Subcutaneous adipose tissue (tissue), 4 donors: ENCODE data around the gene LLGL1. TPM values are rescaled to one million over a fixed set of nuclear protein-coding genes. Genes with fewer than 3 reads are reported as not detected.

Experiments
- total RNA-seq, 4 donors: library from RNA; depleted of rRNA; stranded (reverse); fragments of >200 nt; gene quantifications; one replicate each; pipeline ENCODE4 v1.1.0, GENCODE V29; 2016
- TF ChIP-seq, protein P1 (sequence below): fragments of 450-650 bp; IDR thresholded peaks from one replicate; pipeline ENCODE4 v1.5.1; 2016; ENCODE audit warnings: low read depth, mild to moderate bottlenecking, control low read depth, antibody characterized with exemption, moderate library complexity

Gene LLGL1
- total RNA-seq, 4 donors from 2014 or later: 4.2 to 17.7 (median 13.6) TPM

GRCh38 chr17:18240449-18240848 is 15.0 kb downstream of the LLGL1 start:
- TF ChIP-seq, protein P1, sequence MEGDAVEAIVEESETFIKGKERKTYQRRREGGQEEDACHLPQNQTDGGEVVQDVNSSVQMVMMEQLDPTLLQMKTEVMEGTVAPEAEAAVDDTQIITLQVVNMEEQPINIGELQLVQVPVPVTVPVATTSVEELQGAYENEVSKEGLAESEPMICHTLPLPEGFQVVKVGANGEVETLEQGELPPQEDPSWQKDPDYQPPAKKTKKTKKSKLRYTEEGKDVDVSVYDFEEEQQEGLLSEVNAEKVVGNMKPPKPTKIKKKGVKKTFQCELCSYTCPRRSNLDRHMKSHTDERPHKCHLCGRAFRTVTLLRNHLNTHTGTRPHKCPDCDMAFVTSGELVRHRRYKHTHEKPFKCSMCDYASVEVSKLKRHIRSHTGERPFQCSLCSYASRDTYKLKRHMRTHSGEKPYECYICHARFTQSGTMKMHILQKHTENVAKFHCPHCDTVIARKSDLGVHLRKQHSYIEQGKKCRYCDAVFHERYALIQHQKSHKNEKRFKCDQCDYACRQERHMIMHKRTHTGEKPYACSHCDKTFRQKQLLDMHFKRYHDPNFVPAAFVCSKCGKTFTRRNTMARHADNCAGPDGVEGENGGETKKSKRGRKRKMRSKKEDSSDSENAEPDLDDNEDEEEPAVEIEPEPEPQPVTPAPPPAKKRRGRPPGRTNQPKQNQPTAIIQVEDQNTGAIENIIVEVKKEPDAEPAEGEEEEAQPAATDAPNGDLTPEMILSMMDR: no peak

DNA sequence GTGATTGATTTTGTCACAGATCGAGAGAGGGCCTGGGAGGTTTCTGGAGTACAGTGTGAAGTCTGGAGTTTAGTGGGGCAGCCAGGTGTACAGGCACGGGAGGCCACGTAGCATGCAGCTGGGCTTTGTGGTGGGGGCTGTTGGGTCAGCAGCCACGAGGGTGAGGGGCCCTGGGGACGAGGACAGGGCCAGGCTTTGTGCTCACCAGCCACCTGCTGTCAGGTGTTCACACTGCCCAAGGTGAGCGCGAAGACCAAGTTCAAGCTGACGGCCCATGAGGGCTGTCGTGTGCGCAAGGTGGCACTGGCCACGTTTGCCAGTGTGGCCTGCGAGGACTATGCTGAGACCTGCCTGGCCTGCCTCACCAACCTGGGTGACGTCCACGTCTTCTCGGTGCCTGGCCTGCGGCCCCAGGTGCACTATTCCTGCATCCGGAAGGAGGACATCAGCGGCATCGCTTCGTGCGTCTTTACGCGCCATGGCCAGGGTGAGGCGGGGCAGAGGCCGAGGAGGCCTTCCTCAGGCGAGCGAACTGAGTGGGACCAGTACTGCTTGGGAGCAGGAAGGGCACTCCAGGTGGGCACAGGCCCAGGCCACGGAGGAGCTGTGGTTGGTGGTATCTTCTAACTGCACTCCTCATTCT is 15.9 kb downstream of the LLGL1 start:
- TF ChIP-seq, protein P1: no peak

GRCh38 chr17:18245038-18245776 is 19.8 kb downstream of the LLGL1 start:
- TF ChIP-seq, protein P1: no peak

GRCh38 chr17:18246109-18246725 is 20.8 kb downstream of the LLGL1 start:
- TF ChIP-seq, protein P1: no peak

GRCh38 chr17:18246880-18247612 is 21.6 kb downstream of the LLGL1 start:
- TF ChIP-seq, protein P1: no peak

DNA sequence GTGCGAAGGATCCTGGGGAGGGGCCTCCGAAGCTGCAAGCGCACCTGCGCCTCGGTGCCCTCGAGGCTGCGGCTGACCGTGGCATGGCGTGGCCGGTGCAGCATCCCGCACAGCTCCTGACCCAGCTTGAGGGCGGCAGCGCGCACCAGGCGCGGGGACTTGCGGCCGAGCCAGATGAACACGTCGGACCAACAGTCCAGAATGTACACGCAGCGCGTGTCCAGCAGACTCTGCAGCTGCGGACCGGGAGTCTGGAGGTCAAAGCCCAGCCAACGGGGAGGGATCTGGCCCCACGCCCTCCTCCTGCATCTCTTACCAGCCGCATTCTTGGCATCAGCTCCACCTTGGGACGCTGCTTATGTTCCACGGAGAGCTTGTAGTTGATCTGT is 22.2 kb downstream of the LLGL1 start:
- TF ChIP-seq, protein P1: no peak
